ENCODE results near the gene RPS19BP1. TPM values are rescaled to one million over a fixed set of nuclear protein-coding genes. Genes with fewer than 3 reads are reported as not detected.

Gene RPS19BP1
- total and polyA plus RNA-seq, 2 of the 8 experiments (the other 6 are each of a cell fraction or from before 2014, with no cell fraction given) = 77.9 to 97.9 TPM

DNA sequence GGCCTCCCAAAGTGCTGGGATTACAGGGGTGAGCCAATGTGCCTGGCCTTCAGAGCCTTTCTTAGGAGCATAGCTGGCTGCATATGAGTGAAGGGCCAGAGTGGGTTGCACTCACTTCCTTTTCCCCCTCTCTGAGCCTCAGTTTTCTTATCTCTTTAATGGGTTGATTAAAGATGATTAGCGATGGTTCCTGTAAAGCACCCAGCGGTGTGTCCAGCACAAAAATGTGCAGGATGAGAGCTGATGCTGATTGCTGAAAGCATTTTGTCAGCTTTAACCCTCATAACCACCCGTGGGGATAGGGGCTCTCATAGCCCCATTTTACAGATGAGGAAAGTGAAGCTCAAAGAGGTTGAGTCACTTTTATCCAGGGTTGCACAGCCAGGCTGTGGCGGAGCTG, 43.5 kb upstream of the RPS19BP1 start:
- H3K4me2 ChIP-seq (ENCODE audit: insufficient read depth in 1 of 2, low read depth in 2 of 2, low read length in 2 of 2) = no peak overlapping the region
- no peak overlapping the region for H3K4me3 ChIP-seq (ENCODE audit: extremely low read depth in 1 of 4, insufficient read depth in 2 of 4, low read depth in 3 of 4, low read length in 4 of 4)
- no peak overlapping the region for H3K27ac ChIP-seq (ENCODE audit: low read depth, low read length)
- H3K4ac ChIP-seq (replicated peaks; ENCODE audit: insufficient read length, low read depth, low read length) = no peak overlapping the region
- no peaks in the 10 kb centered on the region for H3K36me3 ChIP-seq (ENCODE audit: control insufficient read depth in 2 of 4, insufficient read depth in 4 of 4, low read length in 3 of 4)
- H3K79me2 ChIP-seq (ENCODE audit: control insufficient read depth in 1 of 2, insufficient read depth in 2 of 2, low read length in 2 of 2) = no peaks in the 10 kb centered on the region
- peaks cover 0 to 2% (median 0%) of the 10 kb centered on the region in 4 experiments; a peak in 1 of 7 replicates for H3K27me3 ChIP-seq (replicated peaks in 1 of 4; ENCODE audit: control insufficient read depth in 3 of 4, extremely low read depth in 1 of 4, insufficient read depth in 3 of 4, low read length in 3 of 4)
- no peak for DNase-seq (ENCODE audit: low read depth in 1 of 2, low spot score in 2 of 2)
- H4K20me1 ChIP-seq (replicated peaks in 1 of 2; ENCODE audit: control insufficient read depth in 1 of 2, insufficient read depth in 2 of 2, low read length in 2 of 2) = no peaks in the 10 kb centered on the region
- no peak overlapping the region for H2BK15ac ChIP-seq (ENCODE audit: low read length)
- H3K9me3 ChIP-seq (ENCODE audit: insufficient read depth in 2 of 2, low read depth in 1 of 2, low read length in 1 of 2) = no peaks in the 10 kb centered on the region
- H2AK5ac ChIP-seq (ENCODE audit: low read depth, low read length) = no peak overlapping the region
- no peak overlapping the region for H4K91ac ChIP-seq (replicated peaks; ENCODE audit: insufficient read length, low read length)
- no peak overlapping the region for H4K8ac ChIP-seq (ENCODE audit: extremely low read depth, insufficient read depth, low read length)
- no peaks in the 10 kb centered on the region for H3K79me1 ChIP-seq (ENCODE audit: low read depth, low read length)
- no peak overlapping the region for H4K5ac ChIP-seq (ENCODE audit: insufficient read length, low read depth, low read length)
- peaks cover 0 to 6% (median 2%) of the 10 kb centered on the region in 4 experiments; a peak in 2 of 7 replicates for H3K4me1 ChIP-seq (replicated peaks in 1 of 4; ENCODE audit: control insufficient read depth in 3 of 4, insufficient read depth in 4 of 4, low read length in 3 of 4)
- no peak overlapping the region for H2AFZ ChIP-seq (ENCODE audit: low read length)
- no peak overlapping the region for H2BK5ac ChIP-seq (ENCODE audit: low read depth, low read length)
- H3K23me2 ChIP-seq (ENCODE audit: low read depth, low read length) = no peaks in the 10 kb centered on the region
- H2BK20ac ChIP-seq (ENCODE audit: low read length) = no peak overlapping the region
- WGBS, 2 experiments (ENCODE audit: extremely low coverage in 1 of 2, insufficient coverage in 1 of 2, insufficient read length in 1 of 2, insufficient replicate concordance in 2 of 2, low coverage in 1 of 2, low lambda C conversion rate in 2 of 2, missing lambda C conversion rate in 1 of 2) = 91% methylated on average over 4 of the region's 4 CpGs; no CpG with 5 or more reads in 1 of the 2 experiments
- H3K9ac ChIP-seq (replicated peaks in 1 of 4; ENCODE audit: extremely low read depth in 1 of 4, low read depth in 3 of 4, low read length in 3 of 4) = no peak overlapping the region
- H2BK120ac ChIP-seq (replicated peaks; ENCODE audit: low read depth, low read length) = no peak overlapping the region
- H3K18ac ChIP-seq (ENCODE audit: extremely low read depth, low read length) = no peak overlapping the region
- H3K56ac ChIP-seq (replicated peaks; ENCODE audit: insufficient read length, low read depth, low read length) = no peak overlapping the region
- POLR2A ChIA-PET (ENCODE audit: partially characterized antibody) = interaction anchor here (0.8 to 1.7 kb wide), 2 partner anchors 48 to 66 kb away, joined by 3 read pairs; no protein-coding TSS in a partner anchor
- no peak for FAIRE-seq
- no peak overlapping the region for H3K14ac ChIP-seq (ENCODE audit: insufficient read length)
- H3K23ac ChIP-seq (ENCODE audit: insufficient read length) = no peak overlapping the region
- no peak overlapping the region for H2BK12ac ChIP-seq (ENCODE audit: low read depth, low read length)
- CTCF ChIA-PET (ENCODE audit: partially characterized antibody) = interaction anchor here (0.6 to 9.0 kb wide), 9 partner anchors 16 to 1244 kb away, joined by 3 to 47 read pairs (median 3); partner anchors contain the start of gene MIEF1
- TF ChIP-seq CTCF (IDR thresholded peaks at IDR 0.05; ENCODE audit: control extremely low read depth in 1 of 3, insufficient read depth in 1 of 3, low read depth in 1 of 3, low read length in 3 of 3) = no peak
- TF ChIP-seq TCF12 (IDR thresholded peaks at IDR 0.05; ENCODE audit: low read depth, low read length) = no peak
- TF ChIP-seq NANOG (IDR thresholded peaks at IDR 0.05; ENCODE audit: insufficient read depth, low read depth, low read length, poor library complexity, severe bottlenecking) = no peak
- TF ChIP-seq CHD2 (IDR thresholded peaks at IDR 0.05; ENCODE audit: low read length) = no peak
- no peak for TF ChIP-seq TAF1 (IDR thresholded peaks at IDR 0.05; ENCODE audit: low read depth, low read length)
- TF ChIP-seq MAFK (IDR thresholded peaks at IDR 0.05; ENCODE audit: low read depth, low read length) = no peak
- TF ChIP-seq, protein P1, sequence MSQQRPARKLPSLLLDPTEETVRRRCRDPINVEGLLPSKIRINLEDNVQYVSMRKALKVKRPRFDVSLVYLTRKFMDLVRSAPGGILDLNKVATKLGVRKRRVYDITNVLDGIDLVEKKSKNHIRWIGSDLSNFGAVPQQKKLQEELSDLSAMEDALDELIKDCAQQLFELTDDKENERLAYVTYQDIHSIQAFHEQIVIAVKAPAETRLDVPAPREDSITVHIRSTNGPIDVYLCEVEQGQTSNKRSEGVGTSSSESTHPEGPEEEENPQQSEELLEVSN (IDR thresholded peaks at IDR 0.05) = no peak
- TF ChIP-seq SP1 (IDR thresholded peaks at IDR 0.05; ENCODE audit: low read depth, low read length) = no peak
- TF ChIP-seq CTBP2 (IDR thresholded peaks at IDR 0.05; ENCODE audit: borderline replicate concordance, insufficient read depth, insufficient read length, low read length) = no peak
- no peak for TF ChIP-seq CEBPB (IDR thresholded peaks at IDR 0.05; ENCODE audit: low read depth, low read length)
- no peak for TF ChIP-seq CBX8 (IDR thresholded peaks at IDR 0.05; ENCODE audit: borderline replicate concordance, low read depth, low read length)
